ENCODE measurements around the gene FIGN.

FIGN gene

GRCh38 chr2:163735685-163736432 is at the start of gene FIGN:
Gene FIGN, minus strand, starts transcription at chr2:163736008. Its CDS starts 1,081 bp downstream, at chr2:163734927.
- DNase-seq = no peak

GRCh38 chr2:163785162-163785561 is 49.4 kb upstream of the FIGN start:
- DNase-seq = no peak

GRCh38 chr2:163779970-163780597 is 44.3 kb upstream of the FIGN start:
- DNase-seq = no peak

- DNase-seq = no peak
Observed at GRCh38 chr2:163778045-163778781, 42.4 kb upstream of the FIGN start.

GRCh38 chr2:163775304-163775703 is 39.5 kb upstream of the FIGN start:
- DNase-seq = no peak

- DNase-seq = no peak
Observed at GRCh38 chr2:163774862-163775261, 39.1 kb upstream of the FIGN start.

GRCh38 chr2:163773276-163773675 is 37.5 kb upstream of the FIGN start:
- DNase-seq = no peak

GRCh38 chr2:163771596-163771995 is 35.8 kb upstream of the FIGN start:
- DNase-seq = no peak

- DNase-seq = no peak
Observed at GRCh38 chr2:163768881-163769695, 33.3 kb upstream of the FIGN start.

GRCh38 chr2:163767097-163767496 is 31.3 kb upstream of the FIGN start:
- no peak for DNase-seq

- DNase-seq = no peak
Observed at GRCh38 chr2:163764566-163764965, 28.8 kb upstream of the FIGN start.

GRCh38 chr2:163759013-163759412 is 23.2 kb upstream of the FIGN start:
- no peak for DNase-seq

- DNase-seq = no peak
Observed at GRCh38 chr2:163757814-163758213, 22.0 kb upstream of the FIGN start.

GRCh38 chr2:163756588-163756987 is 20.8 kb upstream of the FIGN start:
- no peak for DNase-seq

- DNase-seq = no peak
Observed at GRCh38 chr2:163755366-163755765, 19.6 kb upstream of the FIGN start.

- no peak for DNase-seq
Observed at GRCh38 chr2:163753726-163754125, 17.9 kb upstream of the FIGN start.

GRCh38 chr2:163752267-163752666 is 16.5 kb upstream of the FIGN start:
- DNase-seq = no peak

- DNase-seq = no peak
Observed at GRCh38 chr2:163751696-163752095, 15.9 kb upstream of the FIGN start.

- DNase-seq = no peak
Observed at GRCh38 chr2:163748420-163748819, 12.6 kb upstream of the FIGN start.

- DNase-seq = no peak
Observed at GRCh38 chr2:163741435-163741834, 5.6 kb upstream of the FIGN start.

GRCh38 chr2:163737563-163737962 is 1.8 kb upstream of the FIGN start:
- no peak for DNase-seq

GRCh38 chr2:163737190-163737439 is 1.3 kb upstream of the FIGN start:
- no peak for DNase-seq

- DNase-seq = no peak
Observed at GRCh38 chr2:163736433-163737189, 803 bp upstream of the FIGN start.
